Stimulated activated CD8-positive, alpha-beta memory T cell treated with anti-CD3 and anti-CD28 coated beads, Interleukin-2, amount 100 ng/mL, for 1 hour (primary cell): ENCODE results near the gene WTAP.

Experiments used
- DNase-seq, 2 donors: peaks; one replicate each; pipeline ENCODE4 v3.0.0-alpha.2; 2020; ENCODE audit warnings: low read depth in 2 of 2

WTAP gene

DNA sequence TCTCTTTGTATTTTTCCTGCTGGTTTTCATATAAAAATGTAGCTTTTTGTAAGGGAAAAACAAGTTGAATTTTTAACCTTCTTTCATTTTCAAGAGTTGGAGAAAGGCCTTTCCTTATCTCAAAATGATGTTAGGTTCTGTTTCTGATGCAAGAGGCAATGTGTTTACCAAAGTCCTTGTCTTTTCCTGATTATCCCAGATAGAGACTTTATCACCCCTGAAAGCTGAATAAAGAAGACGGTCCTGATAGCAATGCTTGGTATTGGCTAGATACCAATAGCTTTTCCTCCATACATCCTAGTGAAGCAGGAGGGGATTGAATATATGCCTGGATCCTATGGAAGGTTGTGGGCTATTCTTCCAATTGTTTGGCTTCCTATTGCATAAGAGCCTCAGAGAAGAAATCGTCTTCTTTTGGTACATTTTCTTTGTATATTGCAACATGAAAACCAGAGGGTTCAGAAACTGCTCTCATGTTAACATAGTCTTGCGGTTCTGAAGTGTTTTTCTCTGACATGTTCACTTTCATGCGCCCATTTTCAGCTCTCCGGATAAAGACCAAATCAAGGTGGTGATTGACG lies 78.2 kb downstream of the WTAP start:
- DNase-seq: no peak
